NAMALWA (cell line): ENCODE data around the gene SLC30A7.
"Not testable (repeated sequence)": the region's sequence is repeated elsewhere in the genome, so short reads cannot be mapped to it uniquely, and the experiment has no call there.

ENCODE experiments used
- DNase-seq: peaks from one replicate; pipeline ENCODE4 v3.0.0-alpha.2; 2015; ENCODE audit warnings: low spot score

SLC30A7 gene

DNA sequence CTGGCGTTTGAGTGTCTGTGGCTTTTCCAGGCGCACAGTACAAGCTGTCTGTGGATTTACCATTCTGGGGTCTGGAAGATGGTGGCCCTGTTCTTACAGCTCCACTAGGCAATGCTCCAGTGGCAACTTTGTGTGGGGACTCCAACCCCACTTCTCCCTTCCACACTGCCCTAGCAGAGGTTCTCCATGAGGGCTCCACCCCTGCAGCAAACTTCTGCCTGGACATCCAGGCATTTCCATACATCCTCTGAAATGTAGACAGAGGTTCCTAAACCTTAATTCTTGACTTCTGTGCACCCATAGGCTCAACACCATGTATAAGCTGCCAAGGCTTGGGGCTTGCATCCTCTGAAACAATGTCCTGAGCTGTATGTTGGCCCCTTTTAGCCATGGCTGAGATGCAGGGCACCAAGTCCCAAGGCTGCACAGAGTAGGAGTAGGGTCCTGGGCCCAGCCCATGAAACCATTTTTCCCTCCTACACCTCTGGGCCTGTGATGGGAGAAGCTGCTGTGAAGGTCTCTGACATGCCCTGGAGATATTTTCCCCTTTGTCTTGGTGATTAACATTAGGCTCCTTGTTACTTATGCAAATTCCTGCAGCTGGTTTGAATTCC is 5.9 kb upstream of the SLC30A7 start:
- not testable (repeated sequence) for DNase-seq

DNA sequence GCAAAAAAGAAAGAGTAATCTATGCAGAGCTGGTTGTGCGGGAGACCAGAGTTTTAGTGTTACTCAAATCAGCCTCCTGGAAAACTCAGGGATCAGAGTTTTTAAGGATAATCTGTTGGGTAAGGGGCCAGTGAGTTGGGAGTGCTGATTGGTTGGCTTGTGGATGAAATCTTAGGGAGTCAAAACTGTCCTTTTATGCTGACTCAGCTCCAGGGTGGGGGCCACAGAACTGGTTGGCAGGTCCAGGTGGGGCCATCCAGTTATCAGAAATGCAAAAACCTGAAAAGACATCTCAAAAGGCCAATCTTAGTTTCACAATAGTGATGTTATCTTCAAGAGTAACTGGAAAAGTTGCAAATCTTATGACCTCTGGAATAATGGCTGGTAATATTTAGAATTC is 4.5 kb upstream of the SLC30A7 start:
- no peak for DNase-seq

GRCh38 chr1:100892554-100892953 is 3.3 kb upstream of the SLC30A7 start:
- DNase-seq: no peak

DNA sequence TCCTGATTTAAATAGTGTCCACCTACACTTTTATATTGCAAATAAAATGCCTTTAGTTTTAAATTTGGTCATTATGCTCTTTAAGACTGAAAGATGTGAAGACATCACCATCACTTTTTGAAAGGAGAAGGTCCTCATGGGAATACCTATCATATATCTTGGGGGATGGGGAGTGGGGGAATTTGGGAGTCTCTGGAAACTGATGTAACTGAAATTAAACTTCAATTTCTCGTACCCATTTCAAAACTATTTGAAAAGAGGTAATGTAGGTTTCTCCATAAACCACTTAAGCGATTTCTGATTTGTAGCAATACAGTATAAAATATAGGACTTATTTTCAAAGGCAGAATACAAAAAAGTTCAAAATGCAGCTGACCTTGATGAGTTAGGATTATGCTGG is 2.2 kb upstream of the SLC30A7 start:
- no peak for DNase-seq

DNA sequence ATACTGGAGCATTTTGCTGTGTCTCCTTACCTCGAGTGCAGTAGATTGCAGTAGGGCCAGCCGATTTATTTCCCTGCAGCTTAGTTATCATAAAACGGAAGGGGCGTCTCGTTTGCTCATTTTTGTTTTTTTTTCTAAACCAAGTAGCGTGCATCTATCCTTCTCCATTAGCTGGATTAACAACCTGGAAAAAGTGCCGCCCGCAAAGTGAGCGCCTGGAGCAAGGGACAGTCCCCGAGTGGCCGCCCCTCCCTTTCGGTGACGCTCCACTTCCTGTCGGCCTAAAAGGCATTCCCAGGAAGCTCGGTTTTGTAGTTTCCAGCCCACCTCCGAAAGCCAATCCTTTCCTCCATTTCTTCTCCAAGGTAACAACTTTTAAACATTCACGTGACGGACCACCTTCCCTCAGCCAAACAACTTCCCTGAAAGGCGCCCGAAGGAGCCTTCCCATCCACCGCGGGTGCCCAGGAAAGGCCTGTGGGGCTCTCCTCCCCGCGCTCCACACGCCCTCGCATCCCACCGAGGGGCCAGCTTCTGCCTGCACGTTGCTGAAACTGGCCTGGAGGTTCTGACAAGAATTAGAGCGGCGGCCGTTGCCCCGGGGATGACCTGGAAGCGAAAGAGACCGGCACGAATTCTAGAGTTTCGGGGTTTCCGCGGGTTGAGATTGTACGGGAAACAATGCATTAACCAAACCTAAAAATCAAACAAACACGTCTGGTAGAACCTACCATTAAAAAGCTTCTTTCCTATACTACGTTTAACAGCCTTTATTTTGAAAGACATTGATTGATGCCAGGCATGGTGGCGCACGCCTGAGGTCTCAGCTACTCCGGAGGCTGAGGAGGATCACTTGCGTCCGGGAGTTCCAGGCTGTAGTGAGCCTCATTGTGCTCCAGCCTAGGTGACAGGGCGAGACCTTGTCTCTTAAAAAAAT is 1.0 kb upstream of the SLC30A7 start, which contains the start of gene EXTL2:
Gene EXTL2 (minus strand): TSS at position 240 of the 937 bp plus-strand sequence. CDS start 6,085 bp downstream, outside the sequence.
- peak; percentile 78 for DNase-seq

DNA sequence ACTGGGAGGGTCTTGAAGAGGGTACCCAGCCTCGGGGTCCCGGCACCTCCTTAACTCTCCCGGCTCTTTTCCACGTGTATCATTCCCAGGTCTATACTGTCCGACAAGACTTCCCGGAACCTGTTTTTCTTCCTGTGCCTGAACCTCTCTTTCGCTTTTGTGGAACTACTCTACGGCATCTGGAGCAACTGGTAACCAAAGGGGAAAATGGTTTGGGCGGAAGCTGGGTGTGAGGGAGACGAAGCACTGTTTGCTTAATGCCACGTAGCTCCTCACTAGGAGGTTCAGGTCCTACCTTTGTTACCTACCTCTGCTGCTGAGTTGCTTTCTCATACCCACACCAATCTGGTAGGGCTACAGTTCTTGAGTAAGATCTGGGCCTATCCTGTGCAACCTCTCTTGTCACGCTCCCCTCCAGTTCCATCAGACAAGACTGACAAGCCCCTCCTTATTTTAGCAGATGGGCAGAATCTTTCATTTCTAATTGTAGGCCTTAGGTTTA is 642 bp downstream of the SLC30A7 start:
- peak; percentile 87 for DNase-seq

DNA sequence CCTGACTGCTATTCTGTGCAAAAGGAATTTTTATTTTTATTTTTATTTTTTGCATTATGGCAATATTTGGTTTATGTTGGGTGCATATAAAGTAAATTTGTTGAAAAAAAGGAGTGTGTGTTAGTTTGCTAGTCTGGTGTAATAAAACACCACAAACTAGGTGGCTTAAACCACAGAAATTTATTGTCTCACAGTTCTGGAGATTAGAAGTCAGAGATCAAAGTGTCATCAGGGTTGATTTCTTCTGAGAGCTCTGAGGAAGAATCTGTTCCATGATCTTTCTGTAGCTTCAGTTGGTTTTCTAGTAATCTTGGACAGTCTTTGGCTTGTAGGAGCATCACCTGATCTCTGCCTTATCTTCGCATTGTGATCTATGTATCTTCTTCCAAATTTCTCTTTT is 6.5 kb downstream of the SLC30A7 start:
- DNase-seq: no peak

DNA sequence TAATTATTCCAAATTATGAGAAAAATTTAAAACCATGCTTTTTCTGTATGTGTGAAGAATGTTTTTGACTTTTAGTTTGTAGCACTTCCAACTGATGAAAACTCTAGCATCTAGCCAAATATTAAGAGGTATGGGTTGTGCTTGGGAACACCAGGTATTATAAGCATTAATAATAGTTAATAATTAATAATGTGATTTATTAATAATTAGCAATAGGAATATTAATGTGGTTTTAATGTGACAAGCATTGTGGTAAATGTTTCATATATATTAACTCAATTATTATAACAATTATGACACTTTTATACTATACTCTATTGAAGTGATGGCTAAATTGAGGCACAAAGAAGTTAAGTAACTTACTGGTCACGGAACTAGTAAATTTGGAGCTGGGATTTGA is 7.9 kb downstream of the SLC30A7 start:
- DNase-seq: no peak

DNA sequence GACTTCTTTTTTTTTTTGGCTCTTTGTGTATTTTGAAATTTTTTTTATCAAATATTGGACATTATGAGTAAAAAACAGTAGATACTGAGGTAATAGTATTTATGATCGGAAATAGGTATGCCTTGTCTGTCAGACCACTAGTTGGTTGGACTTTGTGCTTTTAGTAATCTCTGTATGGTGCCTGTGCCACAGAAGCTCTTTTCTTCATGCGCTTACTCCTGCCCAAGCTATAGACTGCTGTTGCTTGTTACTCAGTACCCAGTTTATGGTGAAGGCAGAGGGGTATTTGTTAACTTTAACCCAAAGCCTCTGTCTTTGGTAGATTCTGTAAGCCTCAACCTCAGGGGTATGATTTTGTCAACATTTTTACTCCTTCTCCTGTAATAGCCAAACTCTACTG is 8.6 kb downstream of the SLC30A7 start:
- DNase-seq: no peak

DNA sequence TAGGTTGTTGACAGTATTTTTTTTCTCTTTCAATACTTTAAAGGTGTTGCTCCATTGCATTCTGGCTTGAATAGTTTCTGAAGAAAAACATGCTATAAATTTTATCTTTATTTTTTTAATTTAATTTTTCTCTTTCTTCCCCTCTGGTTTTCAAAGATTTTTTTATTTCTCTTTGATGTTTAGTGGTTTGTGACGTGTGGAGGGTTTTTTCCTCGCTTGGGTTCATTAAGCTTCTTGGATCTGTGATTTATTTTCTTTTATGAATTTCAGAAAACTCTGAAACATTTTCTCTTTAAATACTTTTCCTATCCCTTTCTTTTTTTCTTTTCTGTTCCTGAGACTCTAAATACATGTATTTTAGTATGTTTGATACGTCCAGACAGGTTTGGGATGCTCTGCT is 9.3 kb downstream of the SLC30A7 start:
- DNase-seq: no peak

GRCh38 chr1:100907887-100908286 is 12.0 kb downstream of the SLC30A7 start:
- DNase-seq: no peak

- no peak for DNase-seq
These were observed 13.1 kb downstream of the SLC30A7 start for GRCh38 chr1:100909018-100909417.

DNA sequence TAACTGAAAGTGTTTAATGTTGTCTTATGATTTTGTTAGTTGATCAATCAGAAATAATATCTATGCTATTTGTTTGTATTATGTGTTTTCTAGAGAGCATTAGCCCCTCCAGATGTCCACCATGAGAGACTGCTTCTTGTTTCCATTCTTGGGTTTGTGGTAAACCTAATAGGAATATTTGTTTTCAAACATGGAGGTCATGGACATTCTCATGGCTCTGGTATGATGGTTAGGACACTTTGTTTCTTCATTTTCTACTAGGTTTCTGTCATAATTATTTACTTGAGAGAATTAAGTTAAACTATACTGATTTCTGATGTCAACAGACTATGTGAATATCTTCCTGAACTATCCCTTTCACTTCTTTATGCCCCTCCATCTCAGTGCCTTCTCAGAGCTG is 16.1 kb downstream of the SLC30A7 start:
- no peak for DNase-seq

DNA sequence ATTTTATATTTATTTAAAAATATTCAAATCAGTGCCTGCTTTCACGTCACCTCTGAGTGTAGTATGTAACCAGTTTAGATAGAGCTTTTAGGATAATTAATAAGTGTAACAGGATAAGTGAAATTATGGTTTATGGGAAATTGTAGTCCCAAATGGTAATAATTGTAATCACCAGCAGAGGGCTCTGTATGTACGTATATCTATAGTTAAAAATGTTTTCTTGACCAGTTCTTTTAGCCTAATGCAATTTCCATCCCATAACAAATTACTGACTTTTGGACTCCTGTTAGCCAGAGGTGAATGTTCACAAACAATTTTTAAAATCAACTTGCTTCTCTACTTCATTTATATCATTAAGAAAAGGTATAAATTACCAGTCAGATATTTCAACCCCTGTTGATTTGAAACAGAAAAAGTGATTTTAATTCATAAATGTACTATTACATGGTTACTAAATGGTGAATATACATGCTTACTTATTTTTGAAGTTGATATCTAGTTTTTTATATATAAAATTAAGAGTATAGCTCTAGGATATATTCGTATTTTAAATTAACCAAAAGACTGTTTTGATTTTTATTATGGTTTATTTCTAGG is 25.3 kb downstream of the SLC30A7 start:
- peak; percentile 76 for DNase-seq

DNA sequence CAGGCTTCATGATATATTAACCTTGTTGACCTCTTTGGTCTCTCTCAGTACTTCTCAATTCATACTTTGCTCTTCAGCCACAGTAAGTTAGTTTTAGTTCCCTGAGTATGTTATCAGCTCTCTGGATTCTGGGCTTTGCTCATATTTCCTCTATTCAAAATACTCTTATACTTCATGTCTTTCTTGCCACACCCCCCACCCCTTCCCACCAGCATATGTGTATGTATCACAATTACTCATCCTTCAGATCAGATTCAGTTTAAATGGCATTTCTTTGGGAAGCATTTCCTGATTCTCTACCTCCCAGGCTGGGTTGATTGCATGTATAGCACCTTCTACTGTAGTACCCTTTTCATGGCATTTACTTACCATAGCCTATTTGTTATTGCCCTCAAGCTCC is 28.3 kb downstream of the SLC30A7 start:
- DNase-seq: no peak

- DNase-seq: no peak
These were observed 29.1 kb downstream of the SLC30A7 start for GRCh38 chr1:100924991-100925390.

DNA sequence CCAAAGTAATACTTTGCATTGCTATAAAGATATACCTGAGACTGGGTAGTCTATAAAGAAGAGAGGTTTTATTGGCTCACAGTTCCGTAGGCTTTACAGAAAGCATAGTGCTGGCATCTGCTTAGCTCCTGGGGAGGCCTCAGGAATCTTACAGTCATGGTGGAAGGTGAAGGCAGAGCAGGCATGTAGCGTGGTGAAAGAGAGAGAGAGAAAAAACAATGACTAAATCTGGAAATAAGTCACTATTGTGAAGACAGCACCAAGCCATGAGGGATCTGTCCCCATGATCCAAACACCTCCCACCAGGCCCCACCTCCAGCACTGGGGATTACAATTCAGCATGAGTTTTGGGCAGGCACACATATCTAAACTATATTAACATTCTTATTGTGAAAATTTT is 30.4 kb downstream of the SLC30A7 start:
- DNase-seq: no peak

DNA sequence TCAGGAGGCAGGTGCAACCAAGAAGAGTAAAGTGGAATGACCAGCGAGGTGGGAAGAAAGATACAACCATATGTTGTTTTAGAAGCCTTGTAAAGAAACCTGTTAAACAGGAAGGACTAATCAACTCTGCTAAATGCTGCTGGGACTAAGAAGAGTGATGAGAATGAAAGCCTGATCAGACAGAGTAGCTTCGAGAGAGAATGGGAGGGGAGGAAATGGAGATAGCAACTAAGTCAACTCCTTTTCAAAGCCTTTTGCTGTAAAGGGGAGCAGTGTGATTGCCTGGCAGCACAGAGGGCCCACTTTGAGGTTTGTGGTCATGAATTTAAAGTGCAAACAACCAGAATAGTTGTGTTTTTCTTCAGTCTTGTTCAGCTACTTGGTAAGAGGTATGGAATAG is 31.4 kb downstream of the SLC30A7 start:
- no peak for DNase-seq

DNA sequence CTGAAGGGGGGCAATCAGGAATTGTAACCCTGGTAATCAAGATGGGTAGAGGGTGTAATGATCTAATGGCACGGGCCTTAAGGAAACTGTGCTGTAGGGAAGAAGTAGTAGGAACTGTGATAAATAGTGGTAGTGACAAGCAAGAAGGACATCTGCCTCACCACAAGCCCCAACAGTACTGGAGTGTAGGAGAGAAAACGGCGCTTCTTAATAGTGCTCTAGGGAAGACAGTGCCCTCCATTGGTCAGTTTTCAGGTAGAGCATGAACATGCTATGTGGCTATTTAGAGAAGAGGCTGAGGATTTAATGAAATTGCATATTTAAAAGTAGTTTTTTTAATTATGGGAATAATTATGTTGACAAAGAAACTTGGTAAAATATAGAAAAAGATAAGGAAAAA is 32.2 kb downstream of the SLC30A7 start:
- DNase-seq: no peak

- no peak for DNase-seq
These were observed 34.6 kb downstream of the SLC30A7 start for GRCh38 chr1:100930494-100930893.

DNA sequence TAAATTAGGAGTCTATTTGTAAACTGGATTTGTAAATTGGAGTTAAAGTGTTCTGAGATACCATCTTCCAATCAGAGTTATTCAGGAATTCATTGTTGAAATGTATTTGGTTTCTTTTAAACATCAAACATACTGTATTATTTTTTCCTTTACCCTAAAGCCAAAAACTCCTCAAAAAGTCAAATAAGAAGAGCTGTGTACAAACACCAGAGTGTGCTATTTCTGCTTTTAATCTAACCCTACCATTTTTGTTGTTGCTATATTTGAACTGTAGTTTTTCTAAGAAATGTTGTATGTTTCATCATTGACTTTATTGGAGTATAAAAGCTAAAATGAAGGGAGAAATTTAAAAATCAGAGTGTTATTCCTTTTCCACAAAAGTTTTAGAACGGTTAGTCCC is 35.8 kb downstream of the SLC30A7 start:
- DNase-seq: no peak

- not testable (repeated sequence) for DNase-seq
These were observed 37.7 kb downstream of the SLC30A7 start for GRCh38 chr1:100933555-100933954.
